HCT116 (cell line): ENCODE measurements around the gene SGMS2. TPM values are rescaled to one million over a fixed set of nuclear protein-coding genes. Genes with fewer than 3 reads are reported as not detected.

Source experiments
- ATAC-seq: fragments of 200-7000 bp; cut with Tn5 transposase; 2 replicates; pipeline ENCODE4 v1.9.1; 2020; ENCODE audit warnings: mild to moderate bottlenecking, moderate library complexity
- BruUV-seq: library from RNA; stranded (reverse); fragments of 400-500 nt; replicated peaks from 2 replicates; lab custom pipeline; 2021; lab: Mats Ljungman, UMichigan
- CTCF ChIA-PET: fragments of 300-600 bp; sonication (Branson Sonifier 250); formaldehyde crosslinking; loops from one replicate; lab custom pipeline; 2021; ENCODE audit warnings: antibody characterized with exemption; lab: Charles Lee
- POLR2A ChIA-PET: fragments of 300-600, 350-600 bp; sonication (Branson Sonifier 250); formaldehyde crosslinking; loops from one replicate; lab custom pipeline; 2021; ENCODE audit warnings: antibody characterized with exemption; lab: Charles Lee
- RAD21 ChIA-PET, 2 experiments: fragments of 300-600 bp; sonication (Branson Sonifier 250); formaldehyde crosslinking; loops; one replicate each; lab custom pipeline; 2023; ENCODE audit warnings: low total read pairs in 2 of 2; ENCODE audit not compliant: uncharacterized antibody in 2 of 2, unreplicated experiment in 2 of 2, low non-redundant PET in 1 of 2; lab: Charles Lee
- DNase-seq: peaks from one replicate; pipeline ENCODE4 v3.0.0-alpha.2; 2010; ENCODE audit warnings: low read depth, low spot score
- H2AFZ ChIP-seq: fragments of 200-600 bp; shearing (Covaris generic), sonication (generic); 2 replicates; pipeline ENCODE4 v1.6.1; 2017; ENCODE audit warnings: low read depth, mixed run types, mixed read lengths, antibody characterized with exemption, low read length; ENCODE audit not compliant: poor library complexity, severe bottlenecking
- H3K27ac ChIP-seq: 2 replicates; pipeline ENCODE4 v1.5.1; 2012; ENCODE audit warnings: low read depth, low read length
- H3K27me3 ChIP-seq: fragments of 200-600 bp; sonication (generic); 2 replicates; pipeline ENCODE4 v1.6.1; 2016; ENCODE audit warnings: mixed run types, low read length, mixed read lengths; ENCODE audit not compliant: insufficient read depth
- H3K36me3 ChIP-seq, 2 experiments: fragments of 200-500 bp in 1 of 2; fragments of 200-600 bp in 1 of 2; sonication (Bioruptor generic) in 1 of 2; sonication (generic) in 1 of 2; 2 replicates each; pipeline versions ENCODE4 v1.5.1 to v1.6.1; 2014 to 2016; ENCODE audit warnings: low read length in 2 of 2, inconsistent platforms in 1 of 2, mixed read lengths in 1 of 2, mixed run types in 1 of 2; ENCODE audit not compliant: insufficient read depth in 2 of 2, control insufficient read depth in 1 of 2
- H3K4me1 ChIP-seq, 2 experiments: fragments of 200-600 bp in 1 of 2; sonication (generic) in 1 of 2; 2 replicates each; pipeline versions ENCODE4 v1.5.1 to v1.6.1; 2012 to 2017; ENCODE audit warnings: low read length in 2 of 2, inconsistent platforms in 1 of 2, mild to moderate bottlenecking in 1 of 2, mixed read lengths in 1 of 2, mixed run types in 1 of 2, moderate library complexity in 1 of 2; ENCODE audit not compliant: insufficient read depth in 2 of 2, control insufficient read depth in 1 of 2
- H3K4me2 ChIP-seq: fragments of 200-600 bp; sonication (generic); 2 replicates; pipeline ENCODE4 v1.6.1; 2017; ENCODE audit warnings: mixed run types, low read length, mixed read lengths
- H3K4me3 ChIP-seq, 2 experiments: fragments of 200-600 bp in 1 of 2; sonication (generic) in 1 of 2; replicated peaks in 1 of 2; 2 replicates each; pipeline ENCODE4 v1.5.1; 2011 to 2016; ENCODE audit warnings: low read length in 2 of 2, control low read depth in 1 of 2, low read depth in 1 of 2, mild to moderate bottlenecking in 1 of 2, mixed read lengths in 1 of 2, mixed run types in 1 of 2
- H3K79me2 ChIP-seq: fragments of 200-600 bp; sonication (generic); 2 replicates; pipeline ENCODE4 v1.6.1; 2017; ENCODE audit warnings: mild to moderate bottlenecking, mixed run types, low read length, moderate library complexity, mixed read lengths; ENCODE audit not compliant: insufficient read depth
- H3K9ac ChIP-seq: fragments of 200-600 bp; sonication (generic); 2 replicates; pipeline ENCODE4 v1.6.1; 2016; ENCODE audit warnings: low read length, mixed read lengths
- H3K9me2 ChIP-seq: fragments of 200-600 bp; sonication (generic), shearing (Covaris generic); 2 replicates; pipeline ENCODE4 v1.6.1; 2017; ENCODE audit warnings: mixed run types, mild to moderate bottlenecking, moderate library complexity; ENCODE audit not compliant: insufficient read depth
- H3K9me3 ChIP-seq, 2 experiments: fragments of 200-500 bp in 1 of 2; fragments of 200-600 bp in 1 of 2; sonication (Bioruptor generic) in 1 of 2; sonication (generic) in 1 of 2; 2 replicates each; pipeline ENCODE4 v1.6.1; 2014 to 2017; ENCODE audit warnings: low read length in 2 of 2, mixed read lengths in 2 of 2, inconsistent platforms in 1 of 2, low read depth in 1 of 2, mild to moderate bottlenecking in 1 of 2, mixed run types in 1 of 2, moderate library complexity in 1 of 2; ENCODE audit not compliant: control insufficient read depth in 1 of 2, insufficient read depth in 1 of 2
- H4K20me1 ChIP-seq: fragments of 200-600 bp; sonication (generic), shearing (Covaris generic); 2 replicates; pipeline ENCODE4 v1.6.1; 2017; ENCODE audit warnings: mixed run types, mild to moderate bottlenecking, moderate library complexity; ENCODE audit not compliant: insufficient read depth
- CEBPB ChIP-seq: IDR thresholded peaks from 2 replicates; pipeline ENCODE4 v1.6.1; 2012; ENCODE audit warnings: low read depth
- POLR2AphosphoS5 ChIP-seq: IDR thresholded peaks from 2 replicates; pipeline ENCODE4 v1.6.1; 2011; ENCODE audit warnings: mild to moderate bottlenecking, low read depth, low read length, moderate library complexity
- RAD21 ChIP-seq: IDR thresholded peaks from 2 replicates; pipeline ENCODE4 v1.6.1; 2012; ENCODE audit warnings: low read depth, mild to moderate bottlenecking
- TCF7L2 ChIP-seq: IDR thresholded peaks from 2 replicates; pipeline ENCODE4 v1.7.0; 2011; ENCODE audit warnings: borderline replicate concordance, inconsistent platforms; ENCODE audit not compliant: insufficient read depth, insufficient read length; ENCODE audit errors: extremely low read depth
- intact Hi-C: fragments of 100-400 bp; cut with micrococcal nuclease; formaldehyde crosslinking; loops from 2 replicates; pipeline ENCODE4 v1.10.0; 2022
- total RNA-seq: library from RNA; stranded (reverse); gene quantifications from one replicate; pipeline ENCODE4 v1.2.1, GENCODE V29; 2021; ENCODE audit not compliant: unreplicated experiment
- TF ChIP-seq, protein P1 (sequence below), 3 experiments: fragments of 200-600 bp in 1 of 3; sonication (generic) in 1 of 3; IDR thresholded peaks in 2 of 3; conservative IDR thresholded peaks in 1 of 3; 2 replicates each; pipeline ENCODE4 v1.5.1; 2012 to 2017; ENCODE audit warnings: low read depth in 2 of 3, low read length in 2 of 3, antibody characterized with exemption in 1 of 3, borderline replicate concordance in 1 of 3, control low read depth in 1 of 3, mild to moderate bottlenecking in 1 of 3, mixed read lengths in 1 of 3, mixed run types in 1 of 3, moderate library complexity in 1 of 3; ENCODE audit not compliant: insufficient read depth in 1 of 3
- TF ChIP-seq, protein P2 (sequence below): IDR thresholded peaks from 2 replicates; pipeline ENCODE4 v1.6.1; 2012
- TF ChIP-seq, protein P3 (sequence below): IDR thresholded peaks from 2 replicates; pipeline ENCODE4 v1.6.1; 2011; ENCODE audit warnings: mild to moderate bottlenecking, low read length, moderate library complexity; ENCODE audit not compliant: insufficient replicate concordance; ENCODE audit errors: extremely low read depth

Gene SGMS2
- total RNA-seq, 1 experiment from 2014 or later = 36.6 TPM

DNA sequence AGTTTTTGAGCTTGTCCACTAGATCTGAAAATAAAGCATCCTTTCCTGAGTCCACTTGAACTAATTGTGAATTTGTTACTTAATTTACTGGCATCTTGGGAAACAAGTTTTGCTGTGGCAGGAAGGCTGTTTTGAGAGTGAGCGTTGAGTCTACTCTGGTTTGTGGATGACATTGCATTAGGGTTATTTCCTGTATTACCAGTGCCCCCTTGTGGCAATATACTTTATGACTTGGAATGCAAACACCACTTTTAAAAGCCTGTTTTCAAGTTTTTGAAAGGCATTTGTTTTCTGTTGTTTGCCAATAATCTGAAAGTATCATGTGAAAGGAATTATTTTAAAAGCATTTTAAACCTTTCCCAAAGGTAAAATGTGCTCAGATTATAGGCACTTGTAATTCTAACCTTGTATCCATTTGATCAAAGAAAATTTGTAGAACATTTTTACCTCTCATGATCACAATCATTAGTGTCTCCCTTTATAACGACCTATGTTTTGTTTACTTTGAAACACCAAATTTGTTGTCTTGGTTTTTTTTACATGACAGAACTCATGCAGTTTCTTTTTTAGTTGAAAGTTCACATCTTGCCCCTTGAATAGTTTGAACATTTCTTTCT is 88.7 kb downstream of the SGMS2 start:
- CTCF ChIA-PET = interaction anchor here (1.4 kb wide), 2 partner anchors 13 to 154 kb away, joined by 3 to 23 read pairs; no protein-coding TSS in a partner anchor

More for the DNA sequence above, 88.7 kb downstream of the SGMS2 start:
- Histone ChIP-seq H3K9me2 (no peaks in the 10 kb centered on the region), H3K79me2 (no peaks in the 10 kb centered on the region), H3K4me3 (no peak overlapping the region), H3K9ac (no peak overlapping the region), H3K27me3 (no peaks in the 10 kb centered on the region), H3K4me2 (no peak overlapping the region), H3K36me3 (no peaks in the 10 kb centered on the region; a peak in 1 of 4 replicates), H2AFZ (no peak overlapping the region), H3K9me3 (no peaks in the 10 kb centered on the region), H3K4me1 (no peaks in the 10 kb centered on the region), H4K20me1 (no peaks in the 10 kb centered on the region), H3K27ac (no peak overlapping the region)
- ChIA-PET RAD21 (no interaction called here), POLR2A (no interaction called here)
- DNase-seq (peak; percentile 54), ATAC-seq (peak; percentile 76)
- no TSS peak for BruUV-seq
- intact Hi-C loops = loop anchor here (1.0 kb wide), 1 partner anchor 155 kb away; no protein-coding TSS in a partner anchor
- no peak for TF ChIP-seq TCF7L2
- TF ChIP-seq, protein P1, sequence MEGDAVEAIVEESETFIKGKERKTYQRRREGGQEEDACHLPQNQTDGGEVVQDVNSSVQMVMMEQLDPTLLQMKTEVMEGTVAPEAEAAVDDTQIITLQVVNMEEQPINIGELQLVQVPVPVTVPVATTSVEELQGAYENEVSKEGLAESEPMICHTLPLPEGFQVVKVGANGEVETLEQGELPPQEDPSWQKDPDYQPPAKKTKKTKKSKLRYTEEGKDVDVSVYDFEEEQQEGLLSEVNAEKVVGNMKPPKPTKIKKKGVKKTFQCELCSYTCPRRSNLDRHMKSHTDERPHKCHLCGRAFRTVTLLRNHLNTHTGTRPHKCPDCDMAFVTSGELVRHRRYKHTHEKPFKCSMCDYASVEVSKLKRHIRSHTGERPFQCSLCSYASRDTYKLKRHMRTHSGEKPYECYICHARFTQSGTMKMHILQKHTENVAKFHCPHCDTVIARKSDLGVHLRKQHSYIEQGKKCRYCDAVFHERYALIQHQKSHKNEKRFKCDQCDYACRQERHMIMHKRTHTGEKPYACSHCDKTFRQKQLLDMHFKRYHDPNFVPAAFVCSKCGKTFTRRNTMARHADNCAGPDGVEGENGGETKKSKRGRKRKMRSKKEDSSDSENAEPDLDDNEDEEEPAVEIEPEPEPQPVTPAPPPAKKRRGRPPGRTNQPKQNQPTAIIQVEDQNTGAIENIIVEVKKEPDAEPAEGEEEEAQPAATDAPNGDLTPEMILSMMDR (IDR thresholded peaks at IDR 0.05 in 2 of 3, conservative IDR thresholded peaks at IDR 0.05 in 1 of 3; ENCODE audit: borderline replicate concordance in 1 of 3, insufficient read depth in 1 of 3, low read depth in 2 of 3, low read length in 2 of 3) = peak; percentile 60 to 87 (median 80); a peak in 5 of 6 replicates
- TF ChIP-seq, protein P2, sequence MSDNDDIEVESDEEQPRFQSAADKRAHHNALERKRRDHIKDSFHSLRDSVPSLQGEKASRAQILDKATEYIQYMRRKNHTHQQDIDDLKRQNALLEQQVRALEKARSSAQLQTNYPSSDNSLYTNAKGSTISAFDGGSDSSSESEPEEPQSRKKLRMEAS = no peak
- peak; percentile 93 for TF ChIP-seq RAD21
- TF ChIP-seq CEBPB = no peak
- TF ChIP-seq, protein P3, sequence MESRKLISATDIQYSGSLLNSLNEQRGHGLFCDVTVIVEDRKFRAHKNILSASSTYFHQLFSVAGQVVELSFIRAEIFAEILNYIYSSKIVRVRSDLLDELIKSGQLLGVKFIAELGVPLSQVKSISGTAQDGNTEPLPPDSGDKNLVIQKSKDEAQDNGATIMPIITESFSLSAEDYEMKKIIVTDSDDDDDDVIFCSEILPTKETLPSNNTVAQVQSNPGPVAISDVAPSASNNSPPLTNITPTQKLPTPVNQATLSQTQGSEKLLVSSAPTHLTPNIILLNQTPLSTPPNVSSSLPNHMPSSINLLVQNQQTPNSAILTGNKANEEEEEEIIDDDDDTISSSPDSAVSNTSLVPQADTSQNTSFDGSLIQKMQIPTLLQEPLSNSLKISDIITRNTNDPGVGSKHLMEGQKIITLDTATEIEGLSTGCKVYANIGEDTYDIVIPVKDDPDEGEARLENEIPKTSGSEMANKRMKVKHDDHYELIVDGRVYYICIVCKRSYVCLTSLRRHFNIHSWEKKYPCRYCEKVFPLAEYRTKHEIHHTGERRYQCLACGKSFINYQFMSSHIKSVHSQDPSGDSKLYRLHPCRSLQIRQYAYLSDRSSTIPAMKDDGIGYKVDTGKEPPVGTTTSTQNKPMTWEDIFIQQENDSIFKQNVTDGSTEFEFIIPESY = no peak
- TF ChIP-seq POLR2AphosphoS5 = no peak
